Smooth muscle cell (in vitro differentiated cells): ENCODE results near the gene PTH2. TPM values are rescaled to one million over a fixed set of nuclear protein-coding genes. Genes with fewer than 3 reads are reported as not detected.

Experiments
- DNase-seq: peaks from one replicate; lab custom pipeline; 2025; ENCODE audit not compliant: unreplicated experiment; lab: John Stamatoyannopoulos, UW
- H2AFZ ChIP-seq: fragments of 200-600 bp; sonication (generic); 2 replicates; pipeline ENCODE4 v1.6.0; 2016; ENCODE audit warnings: antibody characterized with exemption, low read depth, mild to moderate bottlenecking
- H3F3A ChIP-seq: fragments of 200-600 bp; sonication (generic); 2 replicates; pipeline ENCODE4 v1.6.0; 2017; ENCODE audit warnings: antibody characterized with exemption, low read depth
- H3K27ac ChIP-seq: fragments of 200-600 bp; sonication (generic); 2 replicates; pipeline ENCODE4 v1.5.1; 2016; ENCODE audit warnings: low read depth, mild to moderate bottlenecking
- H3K27me3 ChIP-seq: fragments of 200-600 bp; sonication (generic); 2 replicates; pipeline ENCODE4 v1.6.1; 2016; ENCODE audit warnings: low read depth, mild to moderate bottlenecking
- H3K36me3 ChIP-seq: fragments of 200-600 bp; sonication (generic); 2 replicates; pipeline ENCODE4 v1.5.1; 2016; ENCODE audit warnings: low read depth
- H3K4me1 ChIP-seq: fragments of 200-600 bp; sonication (generic); 2 replicates; pipeline ENCODE4 v1.5.1; 2016; ENCODE audit warnings: low read depth
- H3K4me2 ChIP-seq: fragments of 200-600 bp; sonication (generic); 2 replicates; pipeline ENCODE4 v1.6.0; 2016; ENCODE audit warnings: mild to moderate bottlenecking
- H3K4me3 ChIP-seq: fragments of 200-600 bp; sonication (generic); 2 replicates; pipeline ENCODE4 v1.5.1; 2016; ENCODE audit warnings: mild to moderate bottlenecking
- H3K79me2 ChIP-seq: fragments of 200-600 bp; sonication (generic); 2 replicates; pipeline ENCODE4 v1.6.0; 2016; ENCODE audit warnings: low read depth, mild to moderate bottlenecking
- H3K9ac ChIP-seq: fragments of 200-600 bp; sonication (generic); 2 replicates; pipeline ENCODE4 v1.6.0; 2016; ENCODE audit warnings: low read depth
- H3K9me3 ChIP-seq: fragments of 200-600 bp; sonication (generic); replicated peaks from 2 replicates; pipeline ENCODE4 v1.5.1; 2016; ENCODE audit warnings: low read depth
- H4K20me1 ChIP-seq: fragments of 200-600 bp; sonication (generic); 2 replicates; pipeline ENCODE4 v1.6.0; 2016; ENCODE audit warnings: low read depth
- WGBS: methylation state at CpG from one replicate; pipeline ENCODE4 v1.1.7; 2016; ENCODE audit warnings: low lambda C conversion rate; 5-methylcytosine and 5-hydroxymethylcytosine counted together
- polyA plus RNA-seq: library from polyadenylated mRNA; unstranded; fragments of >200 nt; fragmentation: Nextera tagmentation; extraction: Ambion mirVana; gene quantifications from 2 replicates; pipeline ENCODE4 v1.2.1, GENCODE V29; 2016
- total RNA-seq: library from RNA; depleted of rRNA; stranded (reverse); fragments of >200 nt; gene quantifications from 2 replicates; pipeline ENCODE4 v1.2.3, GENCODE V29; 2014
- TF ChIP-seq, protein P1 (sequence below): fragments of 200-600 bp; sonication (generic); IDR thresholded peaks from 2 replicates; pipeline ENCODE4 v1.5.1; 2017; ENCODE audit warnings: borderline replicate concordance, mild to moderate bottlenecking, antibody characterized with exemption; ENCODE audit not compliant: insufficient read depth, poor library complexity, severe bottlenecking

Gene PTH2
- total and polyA plus RNA-seq, 2 experiments from 2014 or later, result not detected

DNA sequence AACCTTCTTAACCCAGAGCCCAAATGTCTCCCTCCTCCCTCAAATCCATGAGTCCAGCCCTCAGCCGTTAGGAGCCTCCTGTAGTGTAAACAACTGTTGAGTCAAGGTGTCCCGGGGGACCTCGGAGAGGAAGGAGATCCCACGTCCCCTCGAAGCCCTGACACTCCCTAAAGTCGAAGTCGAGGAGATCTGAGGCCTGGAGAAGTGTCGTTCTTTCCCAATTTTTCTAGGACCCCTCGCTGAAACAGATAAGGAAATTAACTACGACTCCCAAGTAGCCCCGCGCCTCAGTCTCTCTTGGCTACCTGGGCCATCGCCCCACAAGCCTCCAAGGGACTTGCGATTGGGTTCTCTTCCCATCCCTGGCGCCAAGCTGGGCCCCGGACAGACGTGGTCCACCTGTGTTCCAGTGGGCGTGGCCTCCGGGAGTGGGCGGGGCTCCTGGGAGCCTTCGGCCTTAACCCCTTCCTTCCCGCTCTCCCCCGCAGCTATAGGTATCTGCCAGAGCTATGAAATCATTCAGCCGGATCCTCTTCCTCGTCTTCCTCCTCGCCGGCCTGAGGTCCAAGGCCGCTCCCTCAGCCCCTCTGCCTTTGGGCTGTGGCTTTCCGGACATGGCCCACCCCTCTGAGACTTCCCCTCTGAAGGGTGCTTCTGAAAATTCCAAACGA is 2.8 kb upstream of the PTH2 start:
- Histone ChIP-seq H3K9ac (no peak overlapping the region), H3K4me1 (peaks cover 19% of the 10 kb centered on the region), H3K9me3 (no peaks in the 10 kb centered on the region), H3K79me2 (no peaks in the 10 kb centered on the region), H4K20me1 (no peaks in the 10 kb centered on the region), H3F3A (no peaks in the 10 kb centered on the region), H3K36me3 (no peaks in the 10 kb centered on the region), H2AFZ (no peak overlapping the region), H3K27ac (no peak overlapping the region), H3K27me3 (peaks cover 100% of the 10 kb centered on the region), H3K4me3 (no peak overlapping the region), H3K4me2 (no peak overlapping the region)
- TF ChIP-seq, protein P1, sequence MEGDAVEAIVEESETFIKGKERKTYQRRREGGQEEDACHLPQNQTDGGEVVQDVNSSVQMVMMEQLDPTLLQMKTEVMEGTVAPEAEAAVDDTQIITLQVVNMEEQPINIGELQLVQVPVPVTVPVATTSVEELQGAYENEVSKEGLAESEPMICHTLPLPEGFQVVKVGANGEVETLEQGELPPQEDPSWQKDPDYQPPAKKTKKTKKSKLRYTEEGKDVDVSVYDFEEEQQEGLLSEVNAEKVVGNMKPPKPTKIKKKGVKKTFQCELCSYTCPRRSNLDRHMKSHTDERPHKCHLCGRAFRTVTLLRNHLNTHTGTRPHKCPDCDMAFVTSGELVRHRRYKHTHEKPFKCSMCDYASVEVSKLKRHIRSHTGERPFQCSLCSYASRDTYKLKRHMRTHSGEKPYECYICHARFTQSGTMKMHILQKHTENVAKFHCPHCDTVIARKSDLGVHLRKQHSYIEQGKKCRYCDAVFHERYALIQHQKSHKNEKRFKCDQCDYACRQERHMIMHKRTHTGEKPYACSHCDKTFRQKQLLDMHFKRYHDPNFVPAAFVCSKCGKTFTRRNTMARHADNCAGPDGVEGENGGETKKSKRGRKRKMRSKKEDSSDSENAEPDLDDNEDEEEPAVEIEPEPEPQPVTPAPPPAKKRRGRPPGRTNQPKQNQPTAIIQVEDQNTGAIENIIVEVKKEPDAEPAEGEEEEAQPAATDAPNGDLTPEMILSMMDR, result no peak
- DNase-seq, result no peak
- WGBS, result 10% methylated on average over 30 of the region's 30 CpGs

DNA sequence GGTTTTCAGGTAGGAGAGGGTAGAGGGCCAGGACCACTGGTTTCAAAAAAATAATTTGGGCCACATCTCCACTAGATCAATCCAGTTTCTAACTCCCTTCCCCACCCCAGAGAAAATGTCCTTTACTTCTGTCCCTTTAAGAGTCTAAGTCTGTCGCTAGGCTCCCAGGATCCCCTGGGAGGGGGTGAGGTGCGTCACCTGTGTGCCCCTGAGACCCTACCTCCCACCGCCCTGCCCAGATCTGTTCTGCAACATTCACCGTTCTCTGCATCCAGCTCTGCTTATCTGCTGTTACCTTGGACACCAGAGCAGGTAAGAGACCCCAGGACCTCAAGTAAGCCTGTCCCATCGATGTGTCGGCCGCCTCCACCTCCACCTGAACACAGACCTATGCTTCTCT is 1.9 kb upstream of the PTH2 start, which contains the start of gene GFY:
Gene GFY (plus strand): TSS at position 211 of the 400 bp plus-strand sequence. CDS start 1,043 bp downstream, outside the sequence.
- H3F3A ChIP-seq, result peaks cover 3% of the 10 kb centered on the region
- no peaks in the 10 kb centered on the region for H3K9me3 ChIP-seq
- no peaks in the 10 kb centered on the region for H3K36me3 ChIP-seq
- no peak within 1 kb of the TSS for H2AFZ ChIP-seq
- peaks cover 19% of the 10 kb centered on the region for H3K4me1 ChIP-seq
- no peaks in the 10 kb centered on the region for H4K20me1 ChIP-seq
- no peak within 1 kb of the TSS for H3K4me2 ChIP-seq
- TF ChIP-seq, protein P1, result no peak
- no peak within 1 kb of the TSS for H3K27ac ChIP-seq
- no peak for DNase-seq
- peaks cover 100% of the 10 kb centered on the region for H3K27me3 ChIP-seq
- no peaks in the 10 kb centered on the region for H3K79me2 ChIP-seq
- WGBS, result 62% methylated on average over 7 of the region's 7 CpGs
- H3K4me3 ChIP-seq, result no peak within 1 kb of the TSS
- no peak within 1 kb of the TSS for H3K9ac ChIP-seq

GRCh38 chr19:49423985-49424303 is 703 bp upstream of the PTH2 start:
- Histone ChIP-seq H3K9ac (no peak overlapping the region), H3F3A (peaks cover 3% of the 10 kb centered on the region), H3K36me3 (no peaks in the 10 kb centered on the region), H3K9me3 (no peaks in the 10 kb centered on the region), H3K4me3 (no peak overlapping the region), H3K27me3 (peaks cover 99% of the 10 kb centered on the region), H3K4me1 (peaks cover 19% of the 10 kb centered on the region), H3K4me2 (no peak overlapping the region), H2AFZ (no peak overlapping the region), H3K27ac (no peak overlapping the region), H4K20me1 (no peaks in the 10 kb centered on the region), H3K79me2 (no peaks in the 10 kb centered on the region)
- TF ChIP-seq, protein P1, result no peak
- 37% methylated on average over 3 of the region's 3 CpGs for WGBS
- DNase-seq, result no peak
